Peyer's patch (tissue), 4 donors: ENCODE results near the gene LINGO1.

Experiments
- POLR2A ChIP-seq, 2 donors: fragments of 450-650 bp; IDR thresholded peaks; one replicate each; pipeline ENCODE4 v1.5.1; 2017; ENCODE audit warnings: antibody characterized with exemption in 2 of 2, mild to moderate bottlenecking in 2 of 2, moderate library complexity in 2 of 2
- TF ChIP-seq, protein P1 (sequence below), 6 experiments: fragments of 450-650 bp in 4 of 6; fragments of 200-600 bp in 2 of 6; sonication (generic) in 1 of 6; IDR thresholded peaks; one replicate each; pipeline ENCODE4 v1.5.1; 2017 to 2019; ENCODE audit warnings: antibody characterized with exemption in 6 of 6, mild to moderate bottlenecking in 3 of 6, moderate library complexity in 1 of 6

DNA sequence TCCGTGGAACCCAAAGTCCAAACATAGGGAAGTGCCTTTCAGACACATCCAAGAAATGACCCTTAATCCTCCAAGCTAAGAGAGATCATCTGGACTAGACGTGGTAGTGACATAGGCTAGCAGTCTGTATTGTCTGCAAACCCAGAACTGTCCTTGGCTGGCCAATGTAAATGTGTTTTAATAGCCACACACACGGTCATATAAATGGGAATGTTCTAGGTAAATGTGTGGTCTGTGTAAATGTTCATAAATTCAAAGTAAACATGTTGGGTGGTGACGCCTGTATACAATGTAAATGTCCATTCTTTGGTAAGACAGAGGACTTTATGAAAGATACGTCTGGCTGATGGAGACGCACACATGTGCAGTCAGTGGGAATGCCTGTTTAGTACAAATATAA is 16.3 kb upstream of the LINGO1 start:
- TF ChIP-seq, protein P1, sequence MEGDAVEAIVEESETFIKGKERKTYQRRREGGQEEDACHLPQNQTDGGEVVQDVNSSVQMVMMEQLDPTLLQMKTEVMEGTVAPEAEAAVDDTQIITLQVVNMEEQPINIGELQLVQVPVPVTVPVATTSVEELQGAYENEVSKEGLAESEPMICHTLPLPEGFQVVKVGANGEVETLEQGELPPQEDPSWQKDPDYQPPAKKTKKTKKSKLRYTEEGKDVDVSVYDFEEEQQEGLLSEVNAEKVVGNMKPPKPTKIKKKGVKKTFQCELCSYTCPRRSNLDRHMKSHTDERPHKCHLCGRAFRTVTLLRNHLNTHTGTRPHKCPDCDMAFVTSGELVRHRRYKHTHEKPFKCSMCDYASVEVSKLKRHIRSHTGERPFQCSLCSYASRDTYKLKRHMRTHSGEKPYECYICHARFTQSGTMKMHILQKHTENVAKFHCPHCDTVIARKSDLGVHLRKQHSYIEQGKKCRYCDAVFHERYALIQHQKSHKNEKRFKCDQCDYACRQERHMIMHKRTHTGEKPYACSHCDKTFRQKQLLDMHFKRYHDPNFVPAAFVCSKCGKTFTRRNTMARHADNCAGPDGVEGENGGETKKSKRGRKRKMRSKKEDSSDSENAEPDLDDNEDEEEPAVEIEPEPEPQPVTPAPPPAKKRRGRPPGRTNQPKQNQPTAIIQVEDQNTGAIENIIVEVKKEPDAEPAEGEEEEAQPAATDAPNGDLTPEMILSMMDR (IDR thresholded peaks at IDR 0.05), result no peak
- no peak for TF ChIP-seq POLR2A (IDR thresholded peaks at IDR 0.05)
